Erythroblast (primary cell): Measurements from ENCODE around the gene CHCHD1.
"Not testable (repeated sequence)": the region's sequence is repeated elsewhere in the genome, so short reads cannot be mapped to it uniquely, and the experiment has no call there.

Experiments used
- DNase-seq, 2 experiments: peaks; one replicate each; lab custom pipeline; 2025; lab: John Stamatoyannopoulos, UW
- GATA1 ChIP-seq: IDR thresholded peaks from 2 replicates; pipeline ENCODE4 v1.6.1; 2011; ENCODE audit warnings: low read depth, mild to moderate bottlenecking, control low read depth, low read length, moderate library complexity
- POLR2A ChIP-seq: IDR thresholded peaks from 2 replicates; pipeline ENCODE4 v1.6.1; 2011; ENCODE audit warnings: mild to moderate bottlenecking, low read length

Gene CHCHD1

GRCh38 chr10:73781879-73782748, at the start of gene CHCHD1:
TSS of gene CHCHD1 (plus strand) at chr10:73782048. CDS start at chr10:73782076, 28 bp downstream.
- TF ChIP-seq GATA1 (no peak), POLR2A (peak; percentile 84)
- DNase-seq, result peak; percentile 93 to 95

- TF ChIP-seq POLR2A (no peak), GATA1 (no peak)
- DNase-seq, result no peak
Measured at GRCh38 chr10:73732426-73732825, 49.4 kb upstream of the CHCHD1 start.

- DNase-seq, result no peak
- no peak for TF ChIP-seq GATA1
- TF ChIP-seq POLR2A, result no peak
Measured at GRCh38 chr10:73732931-73733623, 48.8 kb upstream of the CHCHD1 start.

GRCh38 chr10:73734028-73734720, 47.7 kb upstream of the CHCHD1 start:
- DNase-seq, result no peak
- no peak for TF ChIP-seq POLR2A
- no peak for TF ChIP-seq GATA1

GRCh38 chr10:73734796-73735305, 47.0 kb upstream of the CHCHD1 start:
- TF ChIP-seq POLR2A (no peak), GATA1 (no peak)
- no peak for DNase-seq

- DNase-seq, result not testable (repeated sequence)
Measured at GRCh38 chr10:73740501-73741254, 41.2 kb upstream of the CHCHD1 start.

GRCh38 chr10:73742454-73742734, 39.5 kb upstream of the CHCHD1 start:
- no peak for TF ChIP-seq GATA1
- no peak for DNase-seq

- TF ChIP-seq POLR2A, result no peak
- peak in 1 of 2 experiments; percentile 54 for DNase-seq
Measured at GRCh38 chr10:73743327-73743904, 38.4 kb upstream of the CHCHD1 start.

DNA sequence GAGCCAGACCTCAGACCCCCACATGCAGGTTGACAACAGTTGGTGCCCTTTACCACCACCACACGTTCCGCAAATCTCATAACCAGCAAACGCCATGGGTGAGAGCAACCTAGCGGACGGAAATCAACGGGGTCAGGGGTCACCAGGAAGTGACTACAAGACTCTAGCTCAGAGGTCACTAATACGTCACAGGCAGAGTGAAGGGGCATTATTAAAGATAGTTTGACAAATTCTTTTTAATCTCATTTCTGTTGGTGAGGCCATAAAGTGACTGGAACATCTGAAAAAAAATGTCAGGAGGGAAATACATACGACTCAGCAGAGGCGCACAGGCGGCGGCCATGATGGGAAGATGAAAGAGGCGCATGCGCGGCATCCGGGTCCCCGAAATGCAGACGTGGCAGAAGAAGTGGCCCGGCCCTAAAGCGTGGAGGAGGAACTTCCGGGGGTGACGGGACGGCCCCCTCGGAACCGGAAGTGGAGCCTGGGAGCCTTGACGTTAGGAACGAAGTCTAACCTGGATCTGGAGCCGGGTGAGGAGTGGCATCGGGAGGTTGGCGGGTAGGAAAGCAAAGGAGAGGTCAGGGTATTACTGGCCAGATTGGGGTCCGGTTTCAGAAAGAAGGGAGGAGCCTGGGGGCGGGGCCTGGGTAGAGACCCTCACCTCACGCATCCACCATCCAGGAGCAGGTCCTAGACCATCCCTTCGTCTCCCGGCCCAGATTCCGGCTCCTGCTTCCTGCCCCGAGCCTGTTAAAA, 37.8 kb upstream of the CHCHD1 start, which contains the start of gene SEC24C:
TSS of gene SEC24C (plus strand) at position 468 of the 759 bp plus-strand sequence. CDS start 2,461 bp downstream, outside the sequence.
- DNase-seq, result peak; percentile 97
- TF ChIP-seq POLR2A (peak; percentile 91), GATA1 (no peak)

DNA sequence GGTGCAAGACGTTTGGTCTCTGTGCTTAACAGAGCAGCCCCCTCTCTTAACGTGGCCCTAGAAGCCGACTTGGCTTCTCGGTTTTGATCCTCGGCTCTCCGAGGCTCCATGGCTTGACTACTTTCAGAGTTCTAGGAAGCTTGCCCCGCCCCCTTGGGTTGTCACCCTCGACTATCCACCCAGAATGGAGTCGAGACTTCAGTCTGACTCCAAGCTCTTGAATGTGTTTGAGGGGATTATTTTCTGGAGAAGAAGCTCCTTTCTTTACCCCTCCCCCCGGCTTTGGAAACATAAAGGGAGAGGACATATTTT, 37.2 kb upstream of the CHCHD1 start:
- DNase-seq, result peak; percentile 82 to 83
- TF ChIP-seq POLR2A (no peak), GATA1 (no peak)

DNA sequence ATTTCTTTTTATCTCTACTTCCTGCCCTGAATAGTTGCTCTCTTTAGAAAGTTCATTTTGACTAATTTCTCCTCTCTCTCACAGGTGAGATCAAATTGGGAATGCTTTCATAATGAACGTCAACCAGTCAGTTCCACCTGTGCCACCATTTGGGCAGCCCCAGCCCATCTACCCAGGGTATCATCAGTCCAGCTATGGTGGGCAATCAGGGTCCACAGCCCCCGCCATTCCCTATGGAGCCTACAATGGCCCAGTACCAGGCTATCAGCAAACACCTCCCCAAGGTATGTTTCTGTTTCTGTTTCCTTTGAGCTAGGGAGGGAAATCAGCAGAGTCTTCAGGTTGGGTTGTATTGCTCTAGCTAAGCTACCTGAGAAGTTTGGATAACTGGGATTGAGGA, 35.1 kb upstream of the CHCHD1 start:
- no peak for TF ChIP-seq POLR2A
- TF ChIP-seq GATA1, result no peak
- DNase-seq, result no peak

GRCh38 chr10:73750819-73751218, 31.0 kb upstream of the CHCHD1 start:
- TF ChIP-seq GATA1 (no peak), POLR2A (no peak)
- DNase-seq, result no peak
